Body of pancreas (tissue), 4 donors: ENCODE data around the gene KIAA1328.

Experiments used
- POLR2A ChIP-seq, 3 donors: fragments of 450-650 bp; IDR thresholded peaks; one replicate each; pipeline ENCODE4 v1.6.1; 2016; ENCODE audit warnings: antibody characterized with exemption in 3 of 3, mild to moderate bottlenecking in 2 of 3
- TF ChIP-seq, protein P1 (sequence below), 7 experiments: fragments of 450-650 bp in 4 of 7; fragments of 200-600 bp in 3 of 7; sonication (generic) in 3 of 7; IDR thresholded peaks; one replicate each; pipeline ENCODE4 v1.5.1; 2016 to 2019; ENCODE audit warnings: antibody characterized with exemption in 7 of 7

DNA sequence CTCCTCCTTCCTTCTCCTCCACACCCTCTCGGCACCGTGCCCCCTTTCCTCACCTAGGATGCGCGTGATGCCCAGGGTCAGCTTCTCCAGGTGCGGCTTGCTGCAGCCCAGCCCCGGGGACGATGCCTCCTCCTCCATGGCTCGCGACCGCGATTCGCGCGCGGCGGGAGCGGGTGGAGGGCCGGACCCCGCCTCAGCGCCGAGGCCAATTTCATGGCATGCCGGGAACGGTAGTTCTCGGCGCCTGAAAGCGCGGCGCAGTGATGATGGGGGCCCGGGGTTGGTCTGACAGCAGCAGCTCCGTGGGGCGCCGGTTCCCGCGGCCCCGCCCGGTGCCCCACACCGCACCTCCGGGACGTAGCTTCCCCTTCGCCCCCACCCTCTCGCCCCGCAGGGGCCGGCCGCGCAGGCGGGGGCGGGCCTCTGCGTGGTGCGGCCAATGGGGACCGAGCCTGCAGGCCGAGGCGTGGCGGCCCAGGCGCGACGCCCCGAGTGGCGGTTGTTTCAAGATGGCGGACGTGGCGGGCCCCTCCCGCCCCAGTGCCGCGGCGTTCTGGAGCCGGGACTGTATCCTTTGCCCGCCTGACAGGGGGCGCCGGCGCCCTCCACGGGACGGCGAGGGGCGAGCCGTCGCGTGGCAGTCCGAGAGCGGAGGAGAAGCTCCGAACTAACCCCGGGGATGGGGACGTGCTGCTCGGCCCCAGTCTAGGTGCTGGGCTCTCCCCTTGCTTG lies at the start of gene KIAA1328, which contains the start of gene TPGS2:
- TF ChIP-seq, protein P1, sequence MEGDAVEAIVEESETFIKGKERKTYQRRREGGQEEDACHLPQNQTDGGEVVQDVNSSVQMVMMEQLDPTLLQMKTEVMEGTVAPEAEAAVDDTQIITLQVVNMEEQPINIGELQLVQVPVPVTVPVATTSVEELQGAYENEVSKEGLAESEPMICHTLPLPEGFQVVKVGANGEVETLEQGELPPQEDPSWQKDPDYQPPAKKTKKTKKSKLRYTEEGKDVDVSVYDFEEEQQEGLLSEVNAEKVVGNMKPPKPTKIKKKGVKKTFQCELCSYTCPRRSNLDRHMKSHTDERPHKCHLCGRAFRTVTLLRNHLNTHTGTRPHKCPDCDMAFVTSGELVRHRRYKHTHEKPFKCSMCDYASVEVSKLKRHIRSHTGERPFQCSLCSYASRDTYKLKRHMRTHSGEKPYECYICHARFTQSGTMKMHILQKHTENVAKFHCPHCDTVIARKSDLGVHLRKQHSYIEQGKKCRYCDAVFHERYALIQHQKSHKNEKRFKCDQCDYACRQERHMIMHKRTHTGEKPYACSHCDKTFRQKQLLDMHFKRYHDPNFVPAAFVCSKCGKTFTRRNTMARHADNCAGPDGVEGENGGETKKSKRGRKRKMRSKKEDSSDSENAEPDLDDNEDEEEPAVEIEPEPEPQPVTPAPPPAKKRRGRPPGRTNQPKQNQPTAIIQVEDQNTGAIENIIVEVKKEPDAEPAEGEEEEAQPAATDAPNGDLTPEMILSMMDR (IDR thresholded peaks at IDR 0.05) = peak in 6 of 7 experiments; percentile 11 to 50 (median 38)
- peak; percentile 45 to 83 (median 82) for TF ChIP-seq POLR2A (IDR thresholded peaks at IDR 0.05)
